GM12892 (cell line): Measurements from ENCODE around the gene STK32B.

Experiments
- POLR2A ChIP-seq: IDR thresholded peaks from 2 replicates; pipeline ENCODE4 v1.6.1; 2011; ENCODE audit warnings: low read depth, low read length, control low read depth
- POLR2AphosphoS5 ChIP-seq: IDR thresholded peaks from 2 replicates; pipeline ENCODE4 v1.6.1; 2011; ENCODE audit warnings: low read depth, low read length, control low read depth

- TF ChIP-seq POLR2AphosphoS5: no peak
- no peak for TF ChIP-seq POLR2A
These were observed 973 bp downstream of the STK32B start for GRCh38 chr4:5052204-5052702.
